HEK293 (cell line): ENCODE results near the gene ACAP2.

Experiments
- BCL11B ChIP-seq: fragments of 450-650 bp; formaldehyde crosslinking; IDR thresholded peaks from 2 replicates; pipeline ENCODE4 v1.5.1; 2016; ENCODE audit warnings: low read depth, missing biosample characterization, missing genetic modification characterization
- GFI1B ChIP-seq: fragments of 450-650 bp; formaldehyde crosslinking; IDR thresholded peaks from 2 replicates; pipeline ENCODE4 v1.5.1; 2016; ENCODE audit warnings: missing biosample characterization, missing genetic modification characterization
- HOXA7 ChIP-seq: sonication (generic); formaldehyde crosslinking; IDR thresholded peaks from 2 replicates; pipeline ENCODE4 v1.8.1; 2022; ENCODE audit warnings: missing genetic modification reagents, borderline replicate concordance
- MEIS1 ChIP-seq: sonication (generic); formaldehyde crosslinking; IDR thresholded peaks from 2 replicates; pipeline ENCODE4 v1.8.1; 2022; ENCODE audit warnings: missing genetic modification reagents, mild to moderate bottlenecking, borderline replicate concordance
- TRIM28 ChIP-seq: IDR thresholded peaks from 2 replicates; pipeline ENCODE4 v1.6.1; 2011; ENCODE audit warnings: low read length, control low read depth, borderline replicate concordance
- ZBTB48 ChIP-seq: fragments of 450-650 bp; formaldehyde crosslinking; IDR thresholded peaks from 2 replicates; pipeline ENCODE4 v1.5.1; 2016; ENCODE audit warnings: missing biosample characterization, missing genetic modification characterization
- ZEB2 ChIP-seq: fragments of 450-650 bp; formaldehyde crosslinking; IDR thresholded peaks from 2 replicates; pipeline ENCODE4 v1.5.1; 2016; ENCODE audit warnings: missing biosample characterization, missing genetic modification characterization
- ZNF157 ChIP-seq: fragments of 450-650 bp; formaldehyde crosslinking; IDR thresholded peaks from 2 replicates; pipeline ENCODE4 v1.5.1; 2016; ENCODE audit warnings: missing biosample characterization, missing genetic modification characterization
- ZNF266 ChIP-seq: fragments of 450-650 bp; formaldehyde crosslinking; IDR thresholded peaks from 2 replicates; pipeline ENCODE4 v1.5.1; 2016; ENCODE audit warnings: missing biosample characterization, missing genetic modification characterization, low read depth
- ZNF366 ChIP-seq: fragments of 450-650 bp; formaldehyde crosslinking; conservative IDR thresholded peaks from 2 replicates; pipeline ENCODE4 v1.5.1; 2016; ENCODE audit warnings: missing biosample characterization, missing genetic modification characterization
- ZNF530 ChIP-seq: fragments of 450-650 bp; formaldehyde crosslinking; IDR thresholded peaks from 2 replicates; pipeline ENCODE4 v1.5.1; 2016; ENCODE audit warnings: low read depth, missing biosample characterization, missing genetic modification characterization
- ZNF560 ChIP-seq: fragments of 450-650 bp; formaldehyde crosslinking; IDR thresholded peaks from 2 replicates; pipeline ENCODE4 v1.5.1; 2017; ENCODE audit warnings: missing biosample characterization, missing genetic modification characterization, borderline replicate concordance
- ZNF585B ChIP-seq: fragments of 450-650 bp; formaldehyde crosslinking; IDR thresholded peaks from 2 replicates; pipeline ENCODE4 v1.5.1; 2016; ENCODE audit warnings: missing biosample characterization, missing genetic modification characterization
- ZNF670 ChIP-seq: fragments of 450-650 bp; formaldehyde crosslinking; IDR thresholded peaks from 2 replicates; pipeline ENCODE4 v1.5.1; 2016; ENCODE audit warnings: missing biosample characterization, missing genetic modification characterization, low read depth
- ZNF768 ChIP-seq: fragments of 450-650 bp; formaldehyde crosslinking; IDR thresholded peaks from 2 replicates; pipeline ENCODE4 v1.5.1; 2018; ENCODE audit warnings: missing biosample characterization, mild to moderate bottlenecking, missing genetic modification characterization
- ZNF837 ChIP-seq: fragments of 450-650 bp; formaldehyde crosslinking; IDR thresholded peaks from 2 replicates; pipeline ENCODE4 v1.5.1; 2016; ENCODE audit warnings: missing biosample characterization, missing genetic modification characterization
- TF ChIP-seq, protein P1 (sequence below): fragments of 450-650 bp; formaldehyde crosslinking; IDR thresholded peaks from 2 replicates; pipeline ENCODE4 v1.5.1; 2016; ENCODE audit warnings: missing biosample characterization, missing genetic modification characterization
- TF ChIP-seq, protein P2 (sequence below): fragments of 450-650 bp; formaldehyde crosslinking; IDR thresholded peaks from 2 replicates; pipeline ENCODE4 v1.5.1; 2016; ENCODE audit warnings: missing biosample characterization, missing genetic modification characterization
- TF ChIP-seq, protein P3 (sequence below): fragments of 450-650 bp; formaldehyde crosslinking; IDR thresholded peaks from 2 replicates; pipeline ENCODE4; 2016; ENCODE audit warnings: missing biosample characterization, missing genetic modification characterization
- TF ChIP-seq, protein P4 (sequence below): sonication (generic); formaldehyde crosslinking; IDR thresholded peaks from 2 replicates; pipeline ENCODE4 v1.8.1; 2022; ENCODE audit warnings: mild to moderate bottlenecking, moderate library complexity, missing genetic modification reagents
- TF ChIP-seq, protein P5 (sequence below): fragments of 450-650 bp; formaldehyde crosslinking; IDR thresholded peaks from 2 replicates; pipeline ENCODE4 v1.5.1; 2016; ENCODE audit warnings: missing biosample characterization, missing genetic modification characterization
- TF ChIP-seq, protein P6 (sequence below): fragments of 450-650 bp; formaldehyde crosslinking; IDR thresholded peaks from 2 replicates; pipeline ENCODE4 v1.5.1; 2017; ENCODE audit warnings: missing biosample characterization, missing genetic modification characterization

Gene ACAP2

DNA sequence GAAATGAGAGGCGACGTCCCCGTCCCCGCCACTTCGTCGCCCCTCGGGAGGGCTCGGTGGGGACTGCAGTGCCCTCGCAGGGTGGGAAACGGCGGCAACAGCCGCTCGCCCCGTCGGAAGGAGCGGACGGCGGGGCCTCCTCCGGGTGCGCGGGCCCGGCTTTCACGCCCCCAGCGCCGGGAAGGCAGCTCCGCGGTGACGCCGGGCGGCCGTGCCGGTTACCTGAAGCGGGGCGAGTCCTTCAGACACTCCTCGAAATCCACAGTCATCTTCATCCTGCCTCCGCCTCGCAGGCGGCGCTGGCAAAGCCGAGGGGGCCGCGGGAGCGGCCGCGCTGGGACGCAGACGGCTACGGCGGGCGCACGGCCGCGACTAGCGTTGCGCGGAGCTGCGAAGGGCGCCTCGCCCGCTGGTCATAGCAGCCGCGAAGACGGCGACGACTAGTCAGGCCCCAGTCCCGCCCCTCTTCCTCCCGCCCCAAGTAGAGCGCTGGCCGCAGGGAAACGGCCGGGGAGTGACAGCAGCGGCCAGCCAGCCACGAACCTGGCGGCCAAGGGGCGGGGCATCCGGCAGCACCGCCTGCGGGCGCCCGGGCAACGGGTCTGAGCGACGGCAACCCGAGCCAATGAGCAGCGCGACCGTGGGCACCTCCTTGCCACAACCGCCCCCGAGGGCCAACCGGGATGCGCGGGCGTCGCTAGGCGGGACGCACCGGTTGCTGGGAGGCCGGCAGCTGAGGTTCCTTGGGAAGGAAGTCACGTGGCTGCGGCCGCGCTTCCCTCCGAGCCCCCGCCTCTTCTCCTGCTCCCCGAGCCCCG, at the start of gene ACAP2 (continued):
- TF ChIP-seq, protein P1, sequence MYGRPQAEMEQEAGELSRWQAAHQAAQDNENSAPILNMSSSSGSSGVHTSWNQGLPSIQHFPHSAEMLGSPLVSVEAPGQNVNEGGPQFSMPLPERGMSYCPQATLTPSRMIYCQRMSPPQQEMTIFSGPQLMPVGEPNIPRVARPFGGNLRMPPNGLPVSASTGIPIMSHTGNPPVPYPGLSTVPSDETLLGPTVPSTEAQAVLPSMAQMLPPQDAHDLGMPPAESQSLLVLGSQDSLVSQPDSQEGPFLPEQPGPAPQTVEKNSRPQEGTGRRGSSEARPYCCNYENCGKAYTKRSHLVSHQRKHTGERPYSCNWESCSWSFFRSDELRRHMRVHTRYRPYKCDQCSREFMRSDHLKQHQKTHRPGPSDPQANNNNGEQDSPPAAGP (tag by site-specific recombination) = no peak
- TF ChIP-seq ZNF266 (tag by site-specific recombination) (no peak), ZNF585B (tag by site-specific recombination) (no peak), HOXA7 (no peak), ZNF530 (no peak), GFI1B (tag by site-specific recombination) (no peak), TRIM28 (no peak), BCL11B (no peak), ZNF560 (tag by site-specific recombination) (no peak), ZNF670 (tag by site-specific recombination) (no peak), ZEB2 (tag by site-specific recombination) (no peak), ZNF157 (tag by site-specific recombination) (no peak), ZNF837 (tag by site-specific recombination) (no peak), ZNF768 (tag by site-specific recombination) (no peak), ZNF366 (tag by site-specific recombination) (no peak), ZBTB48 (tag by site-specific recombination) (no peak), MEIS1 (CRISPR knock-in tag) (no peak)
- TF ChIP-seq, protein P2, sequence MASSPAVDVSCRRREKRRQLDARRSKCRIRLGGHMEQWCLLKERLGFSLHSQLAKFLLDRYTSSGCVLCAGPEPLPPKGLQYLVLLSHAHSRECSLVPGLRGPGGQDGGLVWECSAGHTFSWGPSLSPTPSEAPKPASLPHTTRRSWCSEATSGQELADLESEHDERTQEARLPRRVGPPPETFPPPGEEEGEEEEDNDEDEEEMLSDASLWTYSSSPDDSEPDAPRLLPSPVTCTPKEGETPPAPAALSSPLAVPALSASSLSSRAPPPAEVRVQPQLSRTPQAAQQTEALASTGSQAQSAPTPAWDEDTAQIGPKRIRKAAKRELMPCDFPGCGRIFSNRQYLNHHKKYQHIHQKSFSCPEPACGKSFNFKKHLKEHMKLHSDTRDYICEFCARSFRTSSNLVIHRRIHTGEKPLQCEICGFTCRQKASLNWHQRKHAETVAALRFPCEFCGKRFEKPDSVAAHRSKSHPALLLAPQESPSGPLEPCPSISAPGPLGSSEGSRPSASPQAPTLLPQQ (tag by site-specific recombination) = 0 out of 2 replicates have a peak, but pooled peaks have one; percentile 26
- TF ChIP-seq, protein P3, sequence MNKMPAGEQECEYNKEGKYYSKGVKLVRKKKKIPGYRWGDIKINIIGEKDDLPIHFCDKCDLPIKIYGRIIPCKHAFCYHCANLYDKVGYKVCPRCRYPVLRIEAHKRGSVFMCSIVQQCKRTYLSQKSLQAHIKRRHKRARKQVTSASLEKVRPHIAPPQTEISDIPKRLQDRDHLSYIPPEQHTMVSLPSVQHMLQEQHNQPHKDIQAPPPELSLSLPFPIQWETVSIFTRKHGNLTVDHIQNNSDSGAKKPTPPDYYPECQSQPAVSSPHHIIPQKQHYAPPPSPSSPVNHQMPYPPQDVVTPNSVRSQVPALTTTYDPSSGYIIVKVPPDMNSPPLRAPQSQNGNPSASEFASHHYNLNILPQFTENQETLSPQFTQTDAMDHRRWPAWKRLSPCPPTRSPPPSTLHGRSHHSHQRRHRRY = no peak
- TF ChIP-seq, protein P4, sequence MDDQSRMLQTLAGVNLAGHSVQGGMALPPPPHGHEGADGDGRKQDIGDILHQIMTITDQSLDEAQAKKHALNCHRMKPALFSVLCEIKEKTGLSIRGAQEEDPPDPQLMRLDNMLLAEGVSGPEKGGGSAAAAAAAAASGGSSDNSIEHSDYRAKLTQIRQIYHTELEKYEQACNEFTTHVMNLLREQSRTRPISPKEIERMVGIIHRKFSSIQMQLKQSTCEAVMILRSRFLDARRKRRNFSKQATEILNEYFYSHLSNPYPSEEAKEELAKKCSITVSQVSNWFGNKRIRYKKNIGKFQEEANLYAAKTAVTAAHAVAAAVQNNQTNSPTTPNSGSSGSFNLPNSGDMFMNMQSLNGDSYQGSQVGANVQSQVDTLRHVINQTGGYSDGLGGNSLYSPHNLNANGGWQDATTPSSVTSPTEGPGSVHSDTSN (CRISPR knock-in tag) = peak; percentile 98
- TF ChIP-seq, protein P5, sequence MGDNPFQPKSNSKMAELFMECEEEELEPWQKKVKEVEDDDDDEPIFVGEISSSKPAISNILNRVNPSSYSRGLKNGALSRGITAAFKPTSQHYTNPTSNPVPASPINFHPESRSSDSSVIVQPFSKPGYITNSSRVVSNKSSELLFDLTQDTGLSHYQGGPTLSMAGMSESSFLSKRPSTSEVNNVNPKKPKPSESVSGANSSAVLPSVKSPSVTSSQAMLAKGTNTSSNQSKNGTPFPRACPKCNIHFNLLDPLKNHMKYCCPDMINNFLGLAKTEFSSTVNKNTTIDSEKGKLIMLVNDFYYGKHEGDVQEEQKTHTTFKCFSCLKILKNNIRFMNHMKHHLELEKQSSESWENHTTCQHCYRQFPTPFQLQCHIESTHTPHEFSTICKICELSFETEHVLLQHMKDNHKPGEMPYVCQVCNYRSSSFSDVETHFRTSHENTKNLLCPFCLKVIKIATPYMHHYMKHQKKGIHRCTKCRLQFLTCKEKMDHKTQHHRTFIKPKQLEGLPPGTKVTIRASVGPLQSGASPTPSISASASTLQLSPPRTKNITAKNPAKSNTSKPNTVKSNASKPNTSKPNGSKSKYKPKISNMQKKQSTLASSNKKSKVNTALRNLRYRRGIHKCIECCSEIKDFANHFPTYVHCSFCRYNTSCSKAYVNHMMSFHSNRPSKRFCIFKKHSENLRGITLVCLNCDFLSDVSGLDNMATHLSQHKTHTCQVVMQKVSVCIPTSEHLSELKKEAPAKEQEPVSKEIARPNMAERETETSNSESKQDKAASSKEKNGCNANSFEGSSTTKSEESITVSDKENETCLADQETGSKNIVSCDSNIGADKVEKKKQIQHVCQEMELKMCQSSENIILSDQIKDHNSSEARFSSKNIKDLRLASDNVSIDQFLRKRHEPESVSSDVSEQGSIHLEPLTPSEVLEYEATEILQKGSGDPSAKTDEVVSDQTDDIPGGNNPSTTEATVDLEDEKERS (tag by site-specific recombination) = no peak
- TF ChIP-seq, protein P6, sequence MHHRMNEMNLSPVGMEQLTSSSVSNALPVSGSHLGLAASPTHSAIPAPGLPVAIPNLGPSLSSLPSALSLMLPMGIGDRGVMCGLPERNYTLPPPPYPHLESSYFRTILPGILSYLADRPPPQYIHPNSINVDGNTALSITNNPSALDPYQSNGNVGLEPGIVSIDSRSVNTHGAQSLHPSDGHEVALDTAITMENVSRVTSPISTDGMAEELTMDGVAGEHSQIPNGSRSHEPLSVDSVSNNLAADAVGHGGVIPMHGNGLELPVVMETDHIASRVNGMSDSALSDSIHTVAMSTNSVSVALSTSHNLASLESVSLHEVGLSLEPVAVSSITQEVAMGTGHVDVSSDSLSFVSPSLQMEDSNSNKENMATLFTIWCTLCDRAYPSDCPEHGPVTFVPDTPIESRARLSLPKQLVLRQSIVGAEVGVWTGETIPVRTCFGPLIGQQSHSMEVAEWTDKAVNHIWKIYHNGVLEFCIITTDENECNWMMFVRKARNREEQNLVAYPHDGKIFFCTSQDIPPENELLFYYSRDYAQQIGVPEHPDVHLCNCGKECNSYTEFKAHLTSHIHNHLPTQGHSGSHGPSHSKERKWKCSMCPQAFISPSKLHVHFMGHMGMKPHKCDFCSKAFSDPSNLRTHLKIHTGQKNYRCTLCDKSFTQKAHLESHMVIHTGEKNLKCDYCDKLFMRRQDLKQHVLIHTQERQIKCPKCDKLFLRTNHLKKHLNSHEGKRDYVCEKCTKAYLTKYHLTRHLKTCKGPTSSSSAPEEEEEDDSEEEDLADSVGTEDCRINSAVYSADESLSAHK (tag by site-specific recombination) = no peak
- TF ChIP-seq, all 188 proteins: peak for 26
